GM12864 (cell line): Measurements from ENCODE around the gene GPD2.

ENCODE experiments used
- DNase-seq: peaks from one replicate; pipeline ENCODE4 v3.0.0-alpha.2; 2011; ENCODE audit warnings: low read depth
- H3K4me3 ChIP-seq: 2 replicates; pipeline ENCODE4 v1.5.1; 2011; ENCODE audit warnings: mild to moderate bottlenecking, low read depth, low read length, control low read depth
- TF ChIP-seq, protein P1 (sequence below): IDR thresholded peaks from 2 replicates; pipeline ENCODE4 v1.5.1; 2011; ENCODE audit warnings: low read depth, mild to moderate bottlenecking, moderate library complexity, low read length, control low read depth, inconsistent platforms; ENCODE audit errors: missing control alignments

Gene GPD2

DNA sequence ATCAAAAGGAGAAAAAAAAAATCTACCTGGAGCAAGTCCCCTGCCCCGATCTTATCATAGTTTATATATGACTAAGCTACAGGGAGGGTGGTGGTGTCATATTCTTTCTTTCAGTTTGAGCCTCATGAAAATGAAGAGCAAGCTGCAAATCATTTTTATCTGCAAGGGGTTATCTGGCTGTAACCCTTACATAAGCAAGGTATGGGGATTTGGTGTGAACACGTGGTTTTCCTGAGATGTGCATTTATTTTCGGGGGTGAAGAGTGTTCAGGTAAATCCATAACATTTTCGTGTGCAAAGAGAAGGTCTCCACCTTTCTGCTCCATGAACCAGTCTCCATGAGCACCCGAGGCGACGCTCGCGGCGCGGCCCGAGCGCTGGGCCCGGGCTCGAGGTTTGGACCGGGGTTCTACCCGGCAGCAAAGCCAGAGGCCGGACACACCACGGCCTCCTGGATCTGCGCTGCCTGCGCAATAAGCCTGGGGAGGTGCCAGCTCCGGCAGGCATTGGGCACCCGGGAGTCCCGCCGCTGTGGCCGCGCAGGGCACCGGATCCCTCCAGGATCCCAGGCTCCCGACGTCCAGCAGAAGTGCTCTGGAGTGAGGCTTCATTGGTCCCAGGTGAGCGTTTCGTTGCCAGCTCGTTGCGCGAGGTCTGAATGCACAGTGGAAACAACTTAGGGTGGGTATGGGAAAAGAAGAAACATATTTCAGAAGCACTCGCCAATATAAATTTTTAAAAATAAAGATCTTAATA lies 36.1 kb upstream of the GPD2 start:
- H3K4me3 ChIP-seq, result peak overlapping the region; percentile 88
- DNase-seq, result peak; percentile 15
- TF ChIP-seq, protein P1, sequence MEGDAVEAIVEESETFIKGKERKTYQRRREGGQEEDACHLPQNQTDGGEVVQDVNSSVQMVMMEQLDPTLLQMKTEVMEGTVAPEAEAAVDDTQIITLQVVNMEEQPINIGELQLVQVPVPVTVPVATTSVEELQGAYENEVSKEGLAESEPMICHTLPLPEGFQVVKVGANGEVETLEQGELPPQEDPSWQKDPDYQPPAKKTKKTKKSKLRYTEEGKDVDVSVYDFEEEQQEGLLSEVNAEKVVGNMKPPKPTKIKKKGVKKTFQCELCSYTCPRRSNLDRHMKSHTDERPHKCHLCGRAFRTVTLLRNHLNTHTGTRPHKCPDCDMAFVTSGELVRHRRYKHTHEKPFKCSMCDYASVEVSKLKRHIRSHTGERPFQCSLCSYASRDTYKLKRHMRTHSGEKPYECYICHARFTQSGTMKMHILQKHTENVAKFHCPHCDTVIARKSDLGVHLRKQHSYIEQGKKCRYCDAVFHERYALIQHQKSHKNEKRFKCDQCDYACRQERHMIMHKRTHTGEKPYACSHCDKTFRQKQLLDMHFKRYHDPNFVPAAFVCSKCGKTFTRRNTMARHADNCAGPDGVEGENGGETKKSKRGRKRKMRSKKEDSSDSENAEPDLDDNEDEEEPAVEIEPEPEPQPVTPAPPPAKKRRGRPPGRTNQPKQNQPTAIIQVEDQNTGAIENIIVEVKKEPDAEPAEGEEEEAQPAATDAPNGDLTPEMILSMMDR, result no peak

DNA sequence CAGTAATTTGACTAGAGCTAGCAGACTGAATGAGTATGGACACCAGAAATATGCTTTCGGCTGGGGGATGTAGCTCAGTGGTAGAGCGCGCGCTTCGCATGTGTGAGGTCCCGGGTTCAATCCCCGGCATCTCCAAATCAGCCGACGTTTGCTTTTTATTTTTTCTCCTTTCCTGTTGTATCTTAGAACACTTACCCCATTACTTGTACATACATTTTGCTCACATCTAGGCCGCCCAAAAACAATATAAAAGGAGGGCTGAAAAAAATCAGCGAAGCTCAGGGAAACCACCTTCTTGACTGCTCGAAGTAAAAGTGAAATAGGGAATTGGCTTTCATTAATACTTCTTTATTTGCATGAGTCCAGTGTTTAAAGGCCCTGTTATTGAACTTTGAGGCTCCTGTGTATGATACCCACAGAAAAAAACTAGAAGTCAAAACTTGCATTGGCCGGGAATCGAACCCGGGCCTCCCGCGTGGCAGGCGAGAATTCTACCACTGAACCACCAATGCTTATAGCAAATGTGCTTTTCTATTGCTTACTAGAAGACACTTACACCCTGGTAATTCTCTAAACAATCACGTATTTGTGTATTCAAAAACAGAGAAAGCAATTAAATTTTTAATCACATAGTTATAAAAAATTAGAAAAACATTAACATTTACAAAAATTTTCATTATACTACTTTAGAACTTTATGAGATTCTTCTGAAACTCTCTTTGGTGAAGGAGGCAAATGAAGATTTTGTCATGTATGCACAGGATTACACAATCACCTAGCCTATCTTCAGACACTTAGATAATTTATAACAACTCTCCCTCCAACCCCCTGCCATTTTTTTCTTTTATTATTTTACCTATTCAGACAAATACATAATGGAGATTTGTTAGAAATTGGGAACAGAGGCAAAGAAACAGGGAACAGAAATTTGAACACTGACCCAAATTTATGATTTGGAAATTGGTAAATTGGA lies 35.2 kb upstream of the GPD2 start:
- peak; percentile 67 for DNase-seq
- H3K4me3 ChIP-seq, result peak overlapping the region; percentile 88
- TF ChIP-seq, protein P1, result no peak

DNA sequence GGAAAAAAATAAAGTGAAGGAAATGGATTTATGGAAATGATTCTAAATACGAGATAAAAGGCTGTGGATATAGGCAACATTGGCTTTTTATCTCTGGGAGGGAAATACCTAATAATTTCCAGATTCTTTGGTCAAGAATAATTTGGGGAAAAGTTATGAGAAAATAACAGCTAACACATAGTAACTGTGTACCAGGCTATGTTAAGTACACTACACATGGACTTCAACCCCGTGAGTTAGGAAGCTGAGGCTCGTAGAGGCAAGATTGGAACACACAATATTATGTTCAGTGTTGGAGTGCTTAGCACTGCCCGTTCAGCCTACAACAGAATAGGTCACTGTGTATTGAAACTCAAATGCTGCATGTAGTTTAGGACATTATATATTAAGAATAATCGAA lies 34.3 kb upstream of the GPD2 start:
- DNase-seq, result no peak
- H3K4me3 ChIP-seq, result no peak overlapping the region
- TF ChIP-seq, protein P1, result no peak

DNA sequence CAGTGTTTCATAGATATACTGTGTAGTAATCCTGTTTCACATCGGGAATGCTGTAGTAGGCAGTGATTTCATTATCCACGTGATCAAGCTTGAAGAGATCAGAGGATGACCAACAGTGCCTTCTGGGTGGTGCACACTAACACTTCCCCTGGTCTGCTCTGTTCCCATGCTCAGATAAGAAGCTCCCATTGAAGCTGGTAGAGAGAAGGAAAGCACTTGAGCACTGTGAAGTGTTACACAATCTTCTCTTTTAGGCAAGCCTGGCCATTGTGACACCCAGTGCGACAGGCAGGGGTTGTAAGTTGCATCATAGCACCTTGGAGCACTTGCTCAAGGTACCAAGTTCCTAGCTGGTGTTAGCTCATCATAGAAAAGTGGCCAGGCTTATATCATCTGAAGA lies 30.6 kb upstream of the GPD2 start:
- no peak for DNase-seq
- H3K4me3 ChIP-seq, result no peak overlapping the region
- TF ChIP-seq, protein P1, result no peak

DNA sequence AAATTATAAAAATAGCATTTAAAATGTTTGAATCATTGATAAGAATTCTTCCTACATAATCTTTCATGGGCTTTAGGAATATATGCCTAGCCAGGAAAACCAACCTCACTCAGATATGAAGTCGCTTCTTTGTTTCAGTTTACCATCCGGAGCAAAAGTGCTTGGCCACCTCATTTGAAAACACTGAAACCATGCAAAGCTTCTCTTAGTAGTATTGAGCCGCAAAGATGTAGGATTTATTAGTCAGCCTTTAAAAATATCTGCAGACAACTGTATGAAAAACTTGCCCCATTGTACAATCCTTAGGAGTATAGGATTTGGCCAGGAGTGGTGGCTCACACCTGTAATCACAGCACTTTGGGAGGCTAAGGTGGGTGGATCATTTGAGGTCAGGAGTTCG lies 24.3 kb upstream of the GPD2 start:
- no peak overlapping the region for H3K4me3 ChIP-seq
- no peak for DNase-seq
- TF ChIP-seq, protein P1, result no peak

DNA sequence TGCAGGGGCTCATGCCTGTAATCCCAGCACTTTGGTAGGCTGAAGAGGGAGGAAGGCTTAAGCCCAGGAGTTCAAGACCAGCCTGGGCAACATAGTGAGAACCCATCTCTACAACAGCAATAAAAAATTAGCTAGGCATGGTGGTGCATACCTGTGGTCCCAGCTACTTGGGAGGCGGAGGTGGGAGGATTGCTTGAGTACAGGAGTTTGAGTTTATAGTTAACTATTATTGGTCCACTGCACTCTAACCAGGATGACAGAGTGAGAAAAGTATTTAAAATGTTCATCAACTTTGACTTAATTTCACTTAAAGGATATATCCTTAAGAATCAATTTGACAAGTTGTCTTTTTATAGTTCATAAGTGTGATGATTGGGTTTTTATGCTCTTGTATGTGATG lies 14.3 kb upstream of the GPD2 start:
- no peak for DNase-seq
- no peak overlapping the region for H3K4me3 ChIP-seq
- TF ChIP-seq, protein P1, result no peak
